ENCODE data around the gene RAB1B. TPM values are rescaled to one million over a fixed set of nuclear protein-coding genes. Genes with fewer than 3 reads are reported as not detected.

The RAB1B gene
- total RNA-seq (2022; extraction: Qiagen RNA extraction; ENCODE audit: low read depth), result 103 to 154 TPM (median 150 TPM) in 5 replicates

GRCh38 chr11:66268244-66268951 is at the start of gene RAB1B:
RAB1B (plus strand) TSS chr11:66268639; CDS start chr11:66268680, 41 bp downstream.

GRCh38 chr11:66277471-66278362 is 9.3 kb downstream of the RAB1B start, which contains the start of gene CNIH2:
CNIH2 (plus strand) TSS chr11:66278175; CDS start chr11:66278457, 282 bp downstream.

DNA sequence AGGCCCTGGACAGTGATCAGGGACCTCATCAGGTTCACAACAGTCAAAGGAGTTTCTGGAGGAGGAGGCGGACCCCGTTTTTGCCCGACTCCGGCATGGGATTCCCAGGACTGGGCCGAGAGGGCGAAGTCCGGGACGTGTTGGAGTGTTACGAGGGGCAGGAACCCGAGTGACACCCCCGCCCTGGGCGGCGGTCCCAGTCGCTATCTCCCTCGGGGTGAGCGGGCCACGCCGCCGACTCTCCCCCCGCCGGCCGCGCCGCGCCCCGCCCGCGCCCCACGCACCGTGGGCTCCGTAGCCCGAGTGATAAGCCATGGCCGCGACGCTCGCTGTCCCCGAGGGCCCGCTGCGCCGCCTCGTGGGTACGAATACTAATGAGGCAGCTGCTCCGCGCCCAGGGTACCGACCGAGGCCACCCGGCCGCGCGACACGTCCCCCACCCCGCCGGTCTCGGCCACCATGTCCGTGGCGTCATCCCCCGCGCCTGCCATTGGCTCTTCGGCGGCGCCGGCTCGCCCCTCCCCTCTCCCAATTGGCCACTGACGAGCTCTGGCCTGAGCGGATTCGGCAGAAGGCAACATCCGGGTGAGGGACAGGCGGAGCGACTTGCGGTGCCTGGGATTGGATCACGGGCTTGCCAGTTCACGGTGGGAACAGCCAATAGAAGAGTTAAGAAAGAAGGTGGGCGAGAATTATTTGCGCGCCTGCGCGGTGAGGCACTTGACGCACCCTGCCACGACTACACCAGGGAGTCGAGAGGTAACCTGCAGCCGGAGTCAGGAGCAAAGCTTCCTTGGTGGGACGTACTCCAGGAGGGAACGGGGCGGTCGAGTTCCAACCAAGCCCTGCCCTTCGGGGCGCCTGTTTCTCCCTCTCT is 20.5 kb downstream of the RAB1B start, which contains the start of gene YIF1A:
TSS of gene YIF1A (minus strand) at position 473 of the 877 bp plus-strand sequence. CDS start at position 315, 158 bp downstream.

GRCh38 chr11:66291706-66292542 is 23.5 kb downstream of the RAB1B start, which contains the start of gene TMEM151A:
TMEM151A (plus strand) TSS chr11:66291894; CDS start chr11:66292014, 120 bp downstream.

DNA sequence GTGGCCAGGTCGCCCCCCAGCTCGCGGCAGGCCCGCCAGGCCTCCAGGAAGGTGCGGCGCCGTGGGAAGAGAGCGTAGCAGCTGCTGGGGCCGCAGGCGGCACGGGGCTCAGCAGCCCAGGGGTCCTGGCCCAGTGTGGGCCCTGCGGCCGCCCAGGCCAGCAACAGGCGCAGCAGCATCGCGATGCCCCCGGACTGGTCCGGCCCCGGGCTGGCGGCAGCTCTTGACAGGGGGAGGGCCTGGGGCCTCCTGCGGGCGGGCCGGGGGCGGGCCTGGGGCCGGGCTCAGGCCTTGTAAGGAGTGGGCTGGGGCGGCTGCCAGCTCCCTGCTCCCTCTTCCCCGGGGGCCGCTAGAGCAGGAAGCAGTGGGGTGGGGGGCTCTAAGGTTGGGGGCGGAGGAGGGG is 48.4 kb downstream of the RAB1B start, which contains the start of gene CD248:
TSS of gene CD248 (minus strand) at position 196 of the 403 bp plus-strand sequence. CDS start at position 179, 17 bp downstream.

Other genes with a start within 250 kb of the RAB1B start
- 1.2 to 2.4 TPM (median 2.1 TPM) in 5 replicates for gene CATSPER1, start 242.2 kb upstream of the RAB1B start, total RNA-seq (2022; extraction: Qiagen RNA extraction; ENCODE audit: low read depth)
- not detected in 5 replicates for gene GAL3ST3, start 219.5 kb upstream of the RAB1B start, total RNA-seq (2022; extraction: Qiagen RNA extraction; ENCODE audit: low read depth)
- 166 to 198 TPM (median 173 TPM) in 5 replicates for gene SF3B2, start 216.3 kb upstream of the RAB1B start, total RNA-seq (2022; extraction: Qiagen RNA extraction; ENCODE audit: low read depth)
- gene PACS1, start 198.4 kb upstream of the RAB1B start, total RNA-seq (2022; extraction: Qiagen RNA extraction; ENCODE audit: low read depth), result 54.8 to 98.9 TPM (median 79.2 TPM) in 5 replicates
- 29.5 to 52.1 TPM (median 46.6 TPM) in 5 replicates for gene KLC2, start 10.9 kb upstream of the RAB1B start, total RNA-seq (2022; extraction: Qiagen RNA extraction; ENCODE audit: low read depth)
- gene CNIH2, start 9.5 kb downstream of the RAB1B start, total RNA-seq (2022; extraction: Qiagen RNA extraction; ENCODE audit: low read depth), result 0.88 to 2.7 TPM (median 1.7 TPM) in 5 replicates
- 84.4 to 117 TPM (median 115 TPM) in 5 replicates for gene YIF1A, start 20.5 kb downstream of the RAB1B start, total RNA-seq (2022; extraction: Qiagen RNA extraction; ENCODE audit: low read depth)
- gene TMEM151A, start 23.3 kb downstream of the RAB1B start, total RNA-seq (2022; extraction: Qiagen RNA extraction; ENCODE audit: low read depth), result 1.2 to 4.3 TPM (median 3.5 TPM) in 5 replicates
- gene CD248, start 48.4 kb downstream of the RAB1B start, total RNA-seq (2022; extraction: Qiagen RNA extraction; ENCODE audit: low read depth), result not detected in 5 replicates
- 26.3 to 36.8 TPM (median 35.7 TPM) in 5 replicates for gene RIN1, start 67.8 kb downstream of the RAB1B start, total RNA-seq (2022; extraction: Qiagen RNA extraction; ENCODE audit: low read depth)
- 68.8 to 102 TPM (median 87.9 TPM) in 5 replicates for gene BRMS1, start 76.5 kb downstream of the RAB1B start, total RNA-seq (2022; extraction: Qiagen RNA extraction; ENCODE audit: low read depth)
- gene B4GAT1, start 79.0 kb downstream of the RAB1B start, total RNA-seq (2022; extraction: Qiagen RNA extraction; ENCODE audit: low read depth), result 11.0 to 19.7 TPM (median 18.7 TPM) in 5 replicates
- 2.5 to 5.8 TPM (median 5.7 TPM) in 5 replicates for gene SLC29A2, start 103.1 kb downstream of the RAB1B start, total RNA-seq (2022; extraction: Qiagen RNA extraction; ENCODE audit: low read depth)
- not detected in 5 replicates for gene NPAS4, start 152.4 kb downstream of the RAB1B start, total RNA-seq (2022; extraction: Qiagen RNA extraction; ENCODE audit: low read depth)
- gene MRPL11, start 170.2 kb downstream of the RAB1B start, total RNA-seq (2022; extraction: Qiagen RNA extraction; ENCODE audit: low read depth), result 81.3 to 121 TPM (median 106 TPM) in 5 replicates
- 3.1 to 6.5 TPM (median 5.5 TPM) in 5 replicates for gene PELI3, start 198.3 kb downstream of the RAB1B start, total RNA-seq (2022; extraction: Qiagen RNA extraction; ENCODE audit: low read depth)
- 49.5 to 57.7 TPM (median 55.3 TPM) in 5 replicates for gene DPP3, start 211.8 kb downstream of the RAB1B start, total RNA-seq (2022; extraction: Qiagen RNA extraction; ENCODE audit: low read depth)
- gene BBS1, start 242.0 kb downstream of the RAB1B start, total RNA-seq (2022; extraction: Qiagen RNA extraction; ENCODE audit: low read depth), result 7.7 to 11.6 TPM (median 9.6 TPM) in 5 replicates